ENCODE data around the gene THRB. TPM values are rescaled to one million over a fixed set of nuclear protein-coding genes. Genes with fewer than 3 reads are reported as not detected.

THRB gene
- total and polyA plus RNA-seq, 4 experiments from 2014 or later, result 0.03 TPM; not detected in 3

- Histone ChIP-seq H3K27ac (ENCODE audit: low read depth, low read length) (no peak overlapping the region), H3K36me3 (ENCODE audit: insufficient read depth, low read length) (no peaks in the 10 kb centered on the region), H3K4me1 (ENCODE audit: insufficient read depth, low read length) (no peaks in the 10 kb centered on the region), H3K27me3 (ENCODE audit: insufficient read depth, low read length) (no peaks in the 10 kb centered on the region), H3K4me3 (ENCODE audit: low read length in 2 of 2) (no peak overlapping the region), H3K9me3 (ENCODE audit: control insufficient read depth in 1 of 2, low read length in 2 of 2) (no peaks in the 10 kb centered on the region)
- no peaks in the 10 kb centered on the region for H3K36me3 Mint-ChIP-seq
- DNase-seq, result no peak
- no peaks in the 10 kb centered on the region for H3K27me3 Mint-ChIP-seq
- H3K27ac Mint-ChIP-seq, result no peak overlapping the region
- H3K9me3 Mint-ChIP-seq, result peaks cover 0 to 6% (median 0%) of the 10 kb centered on the region in 8 donors
- no peaks in the 10 kb centered on the region for H3K4me1 Mint-ChIP-seq
- H3K4me3 Mint-ChIP-seq, result no peak overlapping the region
- intact Hi-C loops (cut with micrococcal nuclease), result no loop called here
- ChIA-PET POLR2A (ENCODE audit: partially characterized antibody) (no interaction called here), CTCF (ENCODE audit: partially characterized antibody) (interaction anchor here (1.3 kb wide), 1 partner anchor 8 kb away, joined by 3 read pairs; no protein-coding TSS in a partner anchor)
Measured at GRCh38 chr3:24343084-24343783, 151.4 kb downstream of the THRB start.

DNA sequence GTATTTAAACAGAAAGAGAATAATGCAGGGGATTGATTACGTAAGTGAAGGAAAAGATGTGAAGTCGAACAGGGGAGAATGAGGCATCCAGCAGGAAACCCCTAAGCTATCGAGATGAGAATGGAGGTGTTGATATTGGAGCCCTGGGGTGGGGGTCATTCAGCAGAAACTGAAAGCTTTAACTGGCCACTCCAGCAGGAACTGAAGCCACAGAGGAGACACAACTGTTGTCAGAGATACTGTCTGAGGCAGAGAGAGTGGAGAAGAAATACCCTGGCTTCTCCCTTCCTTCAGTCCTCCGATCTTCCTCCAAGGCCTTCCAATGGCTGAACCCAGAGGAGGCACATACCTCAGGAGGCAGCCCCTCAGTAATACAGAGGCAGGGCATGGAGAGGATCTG, 152.4 kb downstream of the THRB start:
- H3K36me3 Mint-ChIP-seq, result no peaks in the 10 kb centered on the region
- no peak overlapping the region for H3K4me3 ChIP-seq (ENCODE audit: low read length in 2 of 2)
- intact Hi-C loops (cut with micrococcal nuclease), result no loop called here
- H3K27ac Mint-ChIP-seq, result no peak overlapping the region
- H3K4me3 Mint-ChIP-seq, result no peak overlapping the region
- H3K9me3 ChIP-seq (ENCODE audit: control insufficient read depth in 1 of 2, low read length in 2 of 2), result no peaks in the 10 kb centered on the region
- H3K4me1 Mint-ChIP-seq, result no peaks in the 10 kb centered on the region
- H3K27me3 Mint-ChIP-seq, result no peaks in the 10 kb centered on the region
- POLR2A ChIA-PET (ENCODE audit: partially characterized antibody), result interaction anchor here (0.5 kb wide), 1 partner anchor 52 kb away, joined by 3 read pairs; no protein-coding TSS in a partner anchor
- CTCF ChIA-PET (ENCODE audit: partially characterized antibody), result no interaction called here
- no peaks in the 10 kb centered on the region for H3K27me3 ChIP-seq (ENCODE audit: insufficient read depth, low read length)
- H3K4me1 ChIP-seq (ENCODE audit: insufficient read depth, low read length), result no peaks in the 10 kb centered on the region
- no peaks in the 10 kb centered on the region for H3K36me3 ChIP-seq (ENCODE audit: insufficient read depth, low read length)
- no peak for DNase-seq
- H3K9me3 Mint-ChIP-seq, result peaks cover 0 to 6% (median 0%) of the 10 kb centered on the region in 8 donors
- H3K27ac ChIP-seq (ENCODE audit: low read depth, low read length), result no peak overlapping the region

DNA sequence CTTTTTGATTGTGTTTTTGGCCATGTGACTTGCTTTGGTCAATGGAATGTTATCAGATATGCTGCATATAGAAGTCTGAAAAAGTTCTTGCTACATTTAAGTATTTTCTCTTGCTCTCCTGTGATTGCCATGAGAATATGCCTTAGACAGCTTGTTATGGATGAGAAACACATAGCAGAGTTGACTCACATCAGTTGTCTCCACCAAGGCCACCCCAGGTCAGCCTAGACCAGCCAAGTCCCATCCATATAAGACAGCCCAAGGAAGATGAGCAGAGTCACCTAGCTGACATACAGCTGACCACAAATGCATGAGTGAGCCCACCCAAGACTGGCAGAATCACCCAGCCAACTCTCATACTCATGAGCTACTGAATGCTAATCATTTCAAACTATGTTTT, 153.0 kb downstream of the THRB start:
- Histone ChIP-seq H3K27me3 (ENCODE audit: insufficient read depth, low read length) (no peaks in the 10 kb centered on the region), H3K9me3 (ENCODE audit: control insufficient read depth in 1 of 2, low read length in 2 of 2) (no peaks in the 10 kb centered on the region), H3K36me3 (ENCODE audit: insufficient read depth, low read length) (no peaks in the 10 kb centered on the region), H3K27ac (ENCODE audit: low read depth, low read length) (no peak overlapping the region), H3K4me1 (ENCODE audit: insufficient read depth, low read length) (no peaks in the 10 kb centered on the region), H3K4me3 (ENCODE audit: low read length in 2 of 2) (no peak overlapping the region)
- no peak for DNase-seq
- Mint-ChIP-seq H3K27ac (no peak overlapping the region), H3K9me3 (peaks cover 0 to 6% (median 0%) of the 10 kb centered on the region in 8 donors), H3K4me1 (no peaks in the 10 kb centered on the region), H3K36me3 (no peaks in the 10 kb centered on the region), H3K27me3 (no peaks in the 10 kb centered on the region), H3K4me3 (no peak overlapping the region)
- ChIA-PET CTCF (ENCODE audit: partially characterized antibody) (no interaction called here), POLR2A (ENCODE audit: partially characterized antibody) (no interaction called here)
- intact Hi-C loops (cut with micrococcal nuclease), result no loop called here

- Histone ChIP-seq H3K36me3 (ENCODE audit: insufficient read depth, low read length) (no peaks in the 10 kb centered on the region), H3K27me3 (ENCODE audit: insufficient read depth, low read length) (no peaks in the 10 kb centered on the region), H3K4me3 (ENCODE audit: low read length in 2 of 2) (no peak overlapping the region), H3K27ac (ENCODE audit: low read depth, low read length) (no peak overlapping the region), H3K4me1 (ENCODE audit: insufficient read depth, low read length) (no peaks in the 10 kb centered on the region), H3K9me3 (ENCODE audit: control insufficient read depth in 1 of 2, low read length in 2 of 2) (no peaks in the 10 kb centered on the region)
- H3K36me3 Mint-ChIP-seq, result no peaks in the 10 kb centered on the region
- intact Hi-C loops (cut with micrococcal nuclease), result no loop called here
- ChIA-PET POLR2A (ENCODE audit: partially characterized antibody) (no interaction called here), CTCF (ENCODE audit: partially characterized antibody) (no interaction called here)
- H3K9me3 Mint-ChIP-seq, result peaks cover 0 to 6% (median 0%) of the 10 kb centered on the region in 8 donors
- H3K27me3 Mint-ChIP-seq, result no peaks in the 10 kb centered on the region
- no peaks in the 10 kb centered on the region for H3K4me1 Mint-ChIP-seq
- no peak for DNase-seq
- H3K27ac Mint-ChIP-seq, result no peak overlapping the region
- no peak overlapping the region for H3K4me3 Mint-ChIP-seq
Measured at GRCh38 chr3:24340966-24341365, 153.7 kb downstream of the THRB start.

DNA sequence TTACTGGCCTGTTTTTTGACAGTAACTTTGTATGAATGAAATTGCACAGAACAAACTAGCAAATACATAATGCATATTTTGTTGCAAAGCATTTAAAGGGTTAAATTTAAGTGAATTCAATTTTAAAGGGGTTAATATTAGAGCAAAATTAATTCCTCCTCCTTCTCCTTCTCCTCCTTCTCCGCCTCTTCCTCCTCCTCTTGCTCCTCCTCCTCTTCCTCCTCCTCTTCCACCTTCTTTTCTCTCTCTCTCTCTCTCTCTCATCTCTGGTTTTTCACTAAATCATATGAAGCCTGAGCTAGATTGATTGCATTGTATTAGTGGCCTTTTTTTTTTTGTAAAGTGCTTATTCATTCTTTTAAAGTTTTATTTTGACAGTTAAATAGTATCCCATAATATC, 154.5 kb downstream of the THRB start:
- Mint-ChIP-seq H3K9me3 (peaks cover 0 to 6% (median 0%) of the 10 kb centered on the region in 8 donors), H3K4me3 (no peak overlapping the region), H3K27ac (no peak overlapping the region), H3K4me1 (no peaks in the 10 kb centered on the region), H3K27me3 (no peaks in the 10 kb centered on the region), H3K36me3 (no peaks in the 10 kb centered on the region)
- Histone ChIP-seq H3K4me1 (ENCODE audit: insufficient read depth, low read length) (no peaks in the 10 kb centered on the region), H3K27ac (ENCODE audit: low read depth, low read length) (no peak overlapping the region), H3K4me3 (ENCODE audit: low read length in 2 of 2) (no peak overlapping the region), H3K9me3 (ENCODE audit: control insufficient read depth in 1 of 2, low read length in 2 of 2) (no peaks in the 10 kb centered on the region), H3K36me3 (ENCODE audit: insufficient read depth, low read length) (no peaks in the 10 kb centered on the region), H3K27me3 (ENCODE audit: insufficient read depth, low read length) (no peaks in the 10 kb centered on the region)
- no peak for DNase-seq
- ChIA-PET CTCF (ENCODE audit: partially characterized antibody) (no interaction called here), POLR2A (ENCODE audit: partially characterized antibody) (interaction anchor here (0.6 kb wide), 1 partner anchor 274 kb away, joined by 3 read pairs; no protein-coding TSS in a partner anchor)
- intact Hi-C loops (cut with micrococcal nuclease), result no loop called here

DNA sequence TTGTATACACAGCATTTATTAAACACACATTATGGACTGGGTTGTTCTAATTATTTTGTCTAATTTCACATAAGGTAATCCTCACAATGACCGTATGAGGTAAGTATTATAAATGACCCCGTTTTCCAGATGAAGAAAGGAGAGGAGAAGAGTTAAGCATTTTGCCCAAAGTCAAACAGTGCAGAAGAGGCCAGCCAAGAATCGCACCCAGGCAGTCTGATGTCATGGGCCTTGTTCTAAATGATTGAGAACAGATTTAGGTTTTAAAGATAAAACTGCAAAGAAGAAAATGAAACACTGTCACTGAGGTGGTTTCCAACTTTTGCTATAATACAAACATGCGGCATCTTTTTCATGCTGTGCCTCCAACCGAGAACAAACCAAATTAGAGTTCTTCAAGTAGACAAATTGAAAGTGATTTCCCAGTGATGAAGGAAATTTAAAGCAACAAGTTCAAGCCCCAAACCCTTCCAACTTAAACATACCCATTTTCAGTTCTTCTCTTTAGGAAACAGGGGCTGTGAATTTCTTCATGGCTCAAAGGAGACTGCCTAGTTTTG, 155.3 kb downstream of the THRB start:
- H3K9me3 Mint-ChIP-seq, result peaks cover 0 to 6% (median 0%) of the 10 kb centered on the region in 8 donors
- no peak overlapping the region for H3K27ac Mint-ChIP-seq
- no peaks in the 10 kb centered on the region for H3K4me1 Mint-ChIP-seq
- Histone ChIP-seq H3K4me3 (ENCODE audit: low read length in 2 of 2) (no peak overlapping the region), H3K4me1 (ENCODE audit: insufficient read depth, low read length) (no peaks in the 10 kb centered on the region), H3K9me3 (ENCODE audit: control insufficient read depth in 1 of 2, low read length in 2 of 2) (no peaks in the 10 kb centered on the region), H3K36me3 (ENCODE audit: insufficient read depth, low read length) (no peaks in the 10 kb centered on the region), H3K27me3 (ENCODE audit: insufficient read depth, low read length) (no peaks in the 10 kb centered on the region), H3K27ac (ENCODE audit: low read depth, low read length) (no peak overlapping the region)
- H3K27me3 Mint-ChIP-seq, result no peaks in the 10 kb centered on the region
- no peak overlapping the region for H3K4me3 Mint-ChIP-seq
- intact Hi-C loops (cut with micrococcal nuclease), result no loop called here
- ChIA-PET CTCF (ENCODE audit: partially characterized antibody) (no interaction called here), POLR2A (ENCODE audit: partially characterized antibody) (no interaction called here)
- H3K36me3 Mint-ChIP-seq, result no peaks in the 10 kb centered on the region
- DNase-seq, result no peak

DNA sequence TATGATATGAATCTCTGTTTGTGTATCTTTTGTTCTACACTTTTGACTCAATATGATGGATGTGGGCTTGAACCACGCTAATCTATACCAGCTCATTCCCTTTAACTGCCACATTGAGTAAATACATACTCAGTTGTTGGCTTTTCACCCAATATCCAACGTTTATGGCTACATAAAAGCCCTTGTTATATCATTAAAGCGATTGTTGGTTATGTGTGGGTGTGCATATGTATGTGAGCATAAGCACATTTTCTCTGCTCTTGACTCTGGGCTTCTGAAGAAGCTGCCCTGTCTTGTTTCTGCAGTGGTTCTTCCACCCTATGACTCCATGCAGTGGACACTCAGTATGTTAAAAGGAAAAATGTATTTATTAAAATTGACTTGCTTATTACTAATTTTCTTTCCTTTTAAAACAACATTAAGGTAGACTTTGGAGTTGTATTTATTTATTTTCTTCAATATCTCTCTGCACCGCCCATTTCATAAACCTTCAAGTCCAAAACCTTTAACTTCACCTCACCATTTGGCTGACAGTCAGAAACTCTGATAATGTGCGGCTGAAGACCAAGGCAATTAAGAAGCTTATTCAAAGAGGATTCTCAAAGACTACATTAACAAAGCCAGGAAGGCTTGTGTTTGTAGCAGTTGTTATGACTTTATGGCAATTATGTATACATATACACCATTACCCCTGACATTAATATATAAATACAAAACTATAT, 156.1 kb downstream of the THRB start:
- Histone ChIP-seq H3K4me3 (ENCODE audit: low read length in 2 of 2) (no peak overlapping the region), H3K27ac (ENCODE audit: low read depth, low read length) (no peak overlapping the region), H3K27me3 (ENCODE audit: insufficient read depth, low read length) (no peaks in the 10 kb centered on the region), H3K4me1 (ENCODE audit: insufficient read depth, low read length) (no peaks in the 10 kb centered on the region), H3K36me3 (ENCODE audit: insufficient read depth, low read length) (no peaks in the 10 kb centered on the region), H3K9me3 (ENCODE audit: control insufficient read depth in 1 of 2, low read length in 2 of 2) (no peaks in the 10 kb centered on the region)
- H3K36me3 Mint-ChIP-seq, result no peaks in the 10 kb centered on the region
- CTCF ChIA-PET (ENCODE audit: partially characterized antibody), result no interaction called here
- no peaks in the 10 kb centered on the region for H3K4me1 Mint-ChIP-seq
- POLR2A ChIA-PET (ENCODE audit: partially characterized antibody), result no interaction called here
- no peak overlapping the region for H3K4me3 Mint-ChIP-seq
- peaks cover 0 to 1% of the 10 kb centered on the region in 2 donors for H3K27me3 Mint-ChIP-seq
- H3K27ac Mint-ChIP-seq, result no peak overlapping the region
- H3K9me3 Mint-ChIP-seq, result peaks cover 0 to 6% (median 0%) of the 10 kb centered on the region in 8 donors
- DNase-seq, result no peak
- intact Hi-C loops (cut with micrococcal nuclease), result no loop called here

Measured in CD4-positive, alpha-beta memory T cell (primary cell).